Neutrophil (primary cell): ENCODE results near the gene BLOC1S6.

Experiments used
- H3K27ac ChIP-seq: fragments of 200-600 bp; sonication (generic); 2 replicates; pipeline ENCODE4 v1.5.1; 2016; ENCODE audit warnings: mild to moderate bottlenecking, moderate library complexity
- H3K27me3 ChIP-seq: fragments of 200-600 bp; sonication (generic); 2 replicates; pipeline ENCODE4 v1.6.0; 2016; ENCODE audit warnings: mild to moderate bottlenecking
- H3K36me3 ChIP-seq: fragments of 200-600 bp; sonication (generic); 2 replicates; pipeline ENCODE4 v1.5.1; 2017
- H3K4me1 ChIP-seq, 2 experiments: fragments of 200-600 bp in 1 of 2; sonication (generic) in 1 of 2; 1 replicate in 1 of 2; 2 replicates in 1 of 2; pipeline versions ENCODE4 v1.5.1 to v1.6.1; 2013 to 2016; ENCODE audit warnings: low read depth in 1 of 2, low read length in 1 of 2, mild to moderate bottlenecking in 1 of 2, moderate library complexity in 1 of 2; ENCODE audit not compliant: control insufficient read depth in 1 of 2, insufficient read depth in 1 of 2
- H3K4me3 ChIP-seq, 2 experiments: fragments of 200-600 bp in 1 of 2; sonication (generic) in 1 of 2; 1 replicate in 1 of 2; 2 replicates in 1 of 2; pipeline ENCODE4 v1.5.1; 2013 to 2016; ENCODE audit warnings: low read depth in 1 of 2, low read length in 1 of 2, mild to moderate bottlenecking in 1 of 2, moderate library complexity in 1 of 2
- H3K9me3 ChIP-seq: fragments of 200-600 bp; sonication (generic); 2 replicates; pipeline ENCODE4 v1.5.1; 2016
- CTCF ChIP-seq: fragments of 200-600 bp; sonication (generic); IDR thresholded peaks from 2 replicates; pipeline ENCODE4 v1.5.1; 2016; ENCODE audit warnings: antibody characterized with exemption

The BLOC1S6 gene

GRCh38 chr15:45589256-45589655 is 2.1 kb downstream of the BLOC1S6 start:
- Histone ChIP-seq H3K27ac (no peak overlapping the region), H3K36me3 (peaks cover 10% of the 10 kb centered on the region), H3K9me3 (no peaks in the 10 kb centered on the region), H3K4me3 (no peak overlapping the region), H3K4me1 (peaks cover 22 to 24% of the 10 kb centered on the region in 2 experiments), H3K27me3 (no peaks in the 10 kb centered on the region)
- TF ChIP-seq CTCF: no peak

GRCh38 chr15:45594319-45594718 is 7.1 kb downstream of the BLOC1S6 start:
- Histone ChIP-seq H3K9me3 (no peaks in the 10 kb centered on the region), H3K36me3 (peaks cover 28% of the 10 kb centered on the region), H3K4me1 (no peaks in the 10 kb centered on the region), H3K27me3 (no peaks in the 10 kb centered on the region), H3K27ac (no peak overlapping the region), H3K4me3 (no peak overlapping the region)
- no peak for TF ChIP-seq CTCF

GRCh38 chr15:45594835-45595530 is 7.8 kb downstream of the BLOC1S6 start:
- Histone ChIP-seq H3K36me3 (peaks cover 28% of the 10 kb centered on the region), H3K4me1 (no peaks in the 10 kb centered on the region), H3K27me3 (no peaks in the 10 kb centered on the region), H3K9me3 (no peaks in the 10 kb centered on the region), H3K27ac (no peak overlapping the region), H3K4me3 (no peak overlapping the region)
- no peak for TF ChIP-seq CTCF

- Histone ChIP-seq H3K27me3 (no peaks in the 10 kb centered on the region), H3K9me3 (no peaks in the 10 kb centered on the region), H3K36me3 (peaks cover 19% of the 10 kb centered on the region), H3K4me3 (no peak overlapping the region), H3K27ac (peak overlapping the region; percentile 28), H3K4me1 (peaks cover 3 to 5% of the 10 kb centered on the region in 2 experiments)
- TF ChIP-seq CTCF: no peak
Observed at GRCh38 chr15:45603881-45604280, 16.7 kb downstream of the BLOC1S6 start.

GRCh38 chr15:45604326-45604725 is 17.1 kb downstream of the BLOC1S6 start:
- peaks cover 3 to 5% of the 10 kb centered on the region in 2 experiments for H3K4me1 ChIP-seq
- TF ChIP-seq CTCF: no peak
- no peak overlapping the region for H3K4me3 ChIP-seq
- H3K36me3 ChIP-seq: peaks cover 23% of the 10 kb centered on the region
- no peaks in the 10 kb centered on the region for H3K9me3 ChIP-seq
- no peaks in the 10 kb centered on the region for H3K27me3 ChIP-seq
- peak overlapping the region; percentile 28 for H3K27ac ChIP-seq
